Measurements from ENCODE around the gene IL17RE. TPM values are rescaled to one million over a fixed set of nuclear protein-coding genes. Genes with fewer than 3 reads are reported as not detected.
A peak's percentile ranks its signal among the peaks of the same experiment; 100 is the strongest.

The IL17RE gene
- total and polyA plus RNA-seq, 2 donors (not counting 1 experiment from before 2014, with no cell fraction given), result 0.99 to 1.9 TPM

- Histone ChIP-seq H3K4me3 (replicated peaks in 1 of 4; ENCODE audit: control extremely low read depth in 1 of 4, insufficient read depth in 1 of 4, low read depth in 3 of 4, low read length in 4 of 4) (no peak overlapping the region), H3K36me3 (ENCODE audit: control insufficient read depth, insufficient read depth, low read length) (peaks cover 2% of the 10 kb centered on the region), H3K4me2 (ENCODE audit: extremely low read depth, insufficient read depth, low read length) (no peak overlapping the region), H3K4me1 (ENCODE audit: control insufficient read depth, extremely low read depth, insufficient read depth, low read length) (peaks cover 13% of the 10 kb centered on the region), H3K9me3 (ENCODE audit: control insufficient read depth, insufficient read depth, low read depth, low read length) (no peaks in the 10 kb centered on the region), H3K79me2 (ENCODE audit: control insufficient read depth, insufficient read depth, low read length) (peaks cover 4% of the 10 kb centered on the region), H2AFZ (ENCODE audit: low read length) (no peak overlapping the region), H3K27me3 (ENCODE audit: control insufficient read depth, insufficient read depth, low read length) (no peaks in the 10 kb centered on the region), H3K27ac (ENCODE audit: insufficient read depth, low read length) (no peak overlapping the region), H4K20me1 (ENCODE audit: control insufficient read depth, extremely low read depth, insufficient read depth, low read length) (no peaks in the 10 kb centered on the region), H3K9ac (ENCODE audit: insufficient read depth, low read length) (no peak overlapping the region)
- DNase-seq (ENCODE audit: low read depth in 2 of 2), result no peak
- no peak for TF ChIP-seq EZH2 (IDR thresholded peaks at IDR 0.05; ENCODE audit: low read length, missing control alignments)
- no peak for TF ChIP-seq CTCF (conservative IDR thresholded peaks at IDR 0.05 in 1 of 2, IDR thresholded peaks at IDR 0.05 in 1 of 2; ENCODE audit: low read depth in 1 of 2, low read length in 2 of 2)
Observed at GRCh38 chr3:9914011-9914410, 11.4 kb downstream of the IL17RE start.

- H3K4me3 ChIP-seq (replicated peaks in 1 of 4; ENCODE audit: control extremely low read depth in 1 of 4, insufficient read depth in 1 of 4, low read depth in 3 of 4, low read length in 4 of 4), result peak overlapping the region in 1 of 4 experiments; percentile 56
Observed at GRCh38 chr3:9914559-9915253, 12.1 kb downstream of the IL17RE start.

More at GRCh38 chr3:9914559-9915253, 12.1 kb downstream of the IL17RE start:
- Histone ChIP-seq H3K9ac (ENCODE audit: insufficient read depth, low read length) (no peak overlapping the region), H3K79me2 (ENCODE audit: control insufficient read depth, insufficient read depth, low read length) (peaks cover 4% of the 10 kb centered on the region), H3K27me3 (ENCODE audit: control insufficient read depth, insufficient read depth, low read length) (no peaks in the 10 kb centered on the region), H3K27ac (ENCODE audit: insufficient read depth, low read length) (peak overlapping the region; percentile 68), H3K36me3 (ENCODE audit: control insufficient read depth, insufficient read depth, low read length) (peaks cover 2% of the 10 kb centered on the region), H3K4me1 (ENCODE audit: control insufficient read depth, extremely low read depth, insufficient read depth, low read length) (peaks cover 13% of the 10 kb centered on the region), H2AFZ (ENCODE audit: low read length) (no peak overlapping the region), H4K20me1 (ENCODE audit: control insufficient read depth, extremely low read depth, insufficient read depth, low read length) (no peaks in the 10 kb centered on the region), H3K4me2 (ENCODE audit: extremely low read depth, insufficient read depth, low read length) (peak overlapping the region; percentile 32), H3K9me3 (ENCODE audit: control insufficient read depth, insufficient read depth, low read depth, low read length) (no peaks in the 10 kb centered on the region)
- no peak for DNase-seq (ENCODE audit: low read depth in 2 of 2)
- TF ChIP-seq EZH2 (IDR thresholded peaks at IDR 0.05; ENCODE audit: low read length, missing control alignments), result no peak
- TF ChIP-seq CTCF (conservative IDR thresholded peaks at IDR 0.05 in 1 of 2, IDR thresholded peaks at IDR 0.05 in 1 of 2; ENCODE audit: low read depth in 1 of 2, low read length in 2 of 2), result no peak

Data from fibroblast of lung (primary cell).